Measurements from ENCODE around the gene DUSP22.

The DUSP22 gene

DNA sequence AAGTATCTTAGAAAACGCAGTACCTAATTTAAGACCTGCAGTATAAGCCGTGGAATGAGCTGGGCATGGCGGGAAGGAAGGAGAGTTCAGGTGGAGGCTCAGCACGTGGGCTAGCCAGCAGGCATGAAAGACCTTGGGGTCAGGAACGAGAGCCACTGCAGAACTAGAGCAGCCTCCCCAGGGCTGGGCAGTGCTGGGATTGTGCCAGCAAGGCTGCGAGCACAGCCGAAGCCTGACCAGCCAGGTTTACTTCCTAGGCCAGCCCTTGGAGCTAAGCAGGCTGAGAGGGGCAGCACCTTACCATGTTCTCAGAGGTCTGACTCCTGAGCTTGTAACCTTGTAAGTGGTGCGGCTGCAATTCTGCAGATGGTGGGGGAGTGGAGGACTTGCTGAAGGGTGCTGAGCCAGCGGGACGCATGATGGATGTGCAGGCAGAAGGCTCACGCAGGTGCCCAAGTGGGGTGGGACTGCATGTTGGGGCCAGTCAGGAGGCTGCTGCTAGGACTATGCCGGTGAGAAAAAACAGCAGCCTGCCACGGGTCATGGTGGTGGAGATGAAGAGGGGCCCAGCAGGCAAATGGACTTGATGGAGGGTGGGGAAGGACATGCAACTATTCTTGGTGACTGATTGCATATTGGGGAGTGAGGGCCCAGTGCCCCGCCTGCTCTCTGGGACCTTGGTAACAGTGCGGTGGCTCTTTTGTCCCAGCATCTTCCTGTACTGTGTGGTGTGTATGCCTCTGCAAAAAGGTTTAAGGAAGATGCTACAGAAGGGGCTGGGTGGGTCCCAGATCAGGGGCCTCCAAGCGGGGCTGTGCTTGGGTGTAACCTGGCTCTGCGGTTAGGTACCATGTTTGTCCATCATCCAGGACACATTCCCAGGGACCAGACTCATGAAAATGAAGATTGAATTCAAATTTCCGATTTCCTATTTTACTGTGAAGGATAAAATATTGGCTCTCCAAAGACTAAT, 61.6 kb downstream of the DUSP22 start:
- no peak for DNase-seq

DNA sequence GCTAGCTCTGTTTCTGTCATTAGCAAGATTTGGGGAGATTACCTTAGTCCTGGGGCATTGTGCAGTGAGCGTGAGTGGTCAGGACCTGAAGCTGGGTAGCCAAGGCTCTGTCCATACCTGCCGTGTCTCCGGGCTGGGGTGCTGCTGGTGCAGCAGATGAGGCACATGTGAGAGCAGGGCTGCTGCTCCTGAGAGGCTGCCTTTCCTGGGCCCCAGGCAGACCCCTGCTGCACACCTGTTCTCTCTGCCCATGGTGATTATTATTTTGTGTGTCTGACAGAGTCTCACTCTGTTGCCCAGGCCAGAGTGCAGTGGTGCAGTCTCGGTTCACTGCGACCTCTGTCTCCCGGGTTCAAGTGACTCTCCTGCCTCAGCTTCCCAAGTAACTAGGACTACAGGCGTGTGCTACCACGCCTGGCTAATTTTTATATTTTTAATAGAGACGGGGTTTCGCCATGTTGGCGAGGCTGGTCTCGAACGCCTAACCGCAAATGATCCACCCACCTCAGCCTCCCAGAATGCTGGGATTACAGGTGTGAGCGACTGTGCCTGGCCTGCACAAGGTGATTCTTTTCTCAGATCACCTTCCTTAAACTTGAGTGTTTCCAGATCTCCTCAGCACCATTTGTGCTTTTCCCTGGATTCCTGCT, 62.5 kb downstream of the DUSP22 start:
- no peak for DNase-seq

DNA sequence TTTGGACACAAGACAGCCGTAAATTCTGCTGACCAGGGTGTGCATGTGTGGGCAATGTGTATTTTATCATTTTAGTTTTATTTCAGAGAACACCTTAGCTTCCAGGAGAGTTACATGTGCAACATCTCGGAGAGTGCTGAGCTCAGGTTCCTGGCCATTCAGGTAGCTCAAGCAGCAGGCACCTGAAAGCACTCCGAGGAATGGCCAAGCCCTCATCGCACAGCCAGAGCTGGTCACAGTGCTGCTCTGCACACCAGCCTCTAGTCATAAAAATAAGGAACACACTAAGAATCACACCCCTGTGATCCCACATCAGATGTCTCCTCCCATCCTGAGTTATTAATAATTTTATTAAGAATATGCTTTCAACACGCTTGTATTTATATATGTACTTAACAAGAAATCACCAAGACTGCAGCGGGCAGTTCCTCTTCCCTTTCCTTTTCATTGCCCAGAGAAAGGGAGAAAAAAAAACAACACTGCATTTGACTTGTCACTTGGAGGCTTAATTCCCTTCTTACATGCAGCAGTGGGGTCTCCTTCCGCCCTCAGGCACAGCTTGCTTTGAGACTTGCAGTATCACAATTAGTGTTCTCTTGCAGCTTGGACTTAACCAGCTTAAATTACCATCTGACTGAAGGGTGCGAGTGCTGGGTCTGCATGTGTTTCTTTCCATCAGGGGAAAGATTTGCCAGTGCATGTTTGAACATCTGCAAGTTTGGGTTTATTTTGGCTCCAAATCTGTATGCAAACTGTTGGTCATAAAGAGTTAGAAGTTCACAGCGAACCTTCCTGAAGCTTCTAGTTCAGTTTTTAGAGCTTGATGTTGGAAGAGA, 63.3 kb downstream of the DUSP22 start:
- no peak for DNase-seq

DNA sequence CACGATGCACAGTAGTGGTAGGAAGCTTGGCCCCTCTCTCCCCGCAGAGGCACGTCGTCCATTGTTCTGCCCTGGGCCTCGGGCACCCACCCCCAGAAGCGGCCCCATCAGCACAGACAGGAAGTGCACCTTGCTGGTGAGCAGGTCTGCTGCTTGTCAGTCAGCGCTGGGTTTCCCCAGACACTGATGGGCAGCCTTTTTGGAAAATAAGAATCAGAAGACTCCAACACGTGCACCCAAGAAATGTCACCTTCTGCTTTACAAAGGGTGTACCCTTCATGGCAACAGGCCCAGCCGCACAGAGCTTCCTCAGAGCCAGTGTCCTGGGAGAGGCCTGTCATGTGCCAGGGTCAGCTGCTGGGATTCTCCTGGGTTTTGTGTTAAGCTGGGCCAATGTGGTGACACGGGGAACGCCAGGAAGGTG, 64.6 kb downstream of the DUSP22 start:
- DNase-seq: no peak

DNA sequence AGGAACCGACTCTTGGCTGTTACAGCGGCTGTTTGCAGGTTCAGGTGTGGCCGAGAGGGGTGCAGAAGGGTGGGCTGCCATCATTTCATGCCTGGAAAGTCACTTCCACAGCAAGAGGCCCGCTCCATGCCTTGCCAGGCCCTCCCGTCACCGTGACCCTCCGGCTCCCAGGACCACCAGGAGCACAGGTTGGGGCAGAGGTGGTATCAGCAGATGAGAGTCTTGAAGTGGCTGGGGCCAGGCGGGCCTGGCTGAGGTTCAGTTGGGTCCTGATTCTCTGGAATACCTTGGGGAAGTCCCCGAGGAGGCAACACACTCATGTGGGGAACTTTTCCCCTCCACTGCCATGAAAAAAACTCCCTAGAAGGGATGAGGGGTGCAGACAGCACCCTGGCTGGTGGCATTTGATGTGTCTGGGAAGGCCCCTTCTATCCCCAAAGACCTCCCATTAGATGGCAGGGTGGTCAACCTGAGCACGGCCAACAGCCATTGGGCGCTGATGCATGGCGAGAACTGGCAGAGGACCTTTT, 65.0 kb downstream of the DUSP22 start:
- DNase-seq: no peak

DNA sequence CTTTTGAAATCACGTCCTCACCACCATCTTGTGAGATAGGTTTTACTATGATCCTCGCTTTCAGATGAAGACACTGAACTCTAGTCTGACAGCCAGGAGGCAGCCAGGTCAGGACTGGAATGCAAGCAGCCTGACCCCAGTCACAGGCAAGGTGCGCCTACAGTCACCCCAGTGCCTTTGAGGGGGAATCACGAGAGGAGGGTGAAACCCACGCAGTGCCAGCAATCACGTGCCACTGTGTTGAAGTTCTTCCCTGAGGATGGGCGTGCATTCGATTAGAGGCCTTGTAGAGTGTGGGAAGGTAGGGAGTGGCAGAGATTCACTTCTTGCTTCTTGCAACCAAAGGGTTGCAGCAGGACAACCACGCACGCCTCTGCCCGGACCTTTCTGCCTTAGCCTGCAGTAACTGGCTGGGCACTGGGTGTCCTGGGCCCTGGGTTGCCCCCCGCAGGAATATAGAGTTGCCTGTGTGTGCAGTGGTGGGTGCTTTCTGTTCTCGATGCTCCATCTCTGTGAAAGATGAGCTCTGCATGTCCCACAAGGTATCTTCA, 65.6 kb downstream of the DUSP22 start:
- DNase-seq: no peak

DNA sequence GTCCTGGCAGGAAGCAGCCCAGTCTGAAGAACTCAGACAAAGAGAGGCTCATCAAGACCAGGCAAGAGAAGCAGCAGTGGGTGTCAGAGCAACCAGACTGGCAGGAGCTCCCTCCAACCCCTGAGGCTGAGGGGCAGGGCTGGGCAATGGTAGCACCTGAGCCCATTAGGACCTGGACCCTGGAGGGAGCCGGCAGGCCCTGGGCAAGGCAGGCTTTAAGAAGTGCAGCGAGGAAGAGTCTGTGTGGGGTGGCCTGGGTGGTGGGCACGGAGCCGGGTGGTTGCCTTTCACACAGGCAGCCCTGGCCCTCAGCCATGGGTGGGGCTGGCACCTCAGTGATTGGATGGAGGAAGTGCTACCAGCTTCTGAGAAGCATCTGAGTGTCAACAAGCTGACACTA, 66.1 kb downstream of the DUSP22 start:
- no peak for DNase-seq

DNA sequence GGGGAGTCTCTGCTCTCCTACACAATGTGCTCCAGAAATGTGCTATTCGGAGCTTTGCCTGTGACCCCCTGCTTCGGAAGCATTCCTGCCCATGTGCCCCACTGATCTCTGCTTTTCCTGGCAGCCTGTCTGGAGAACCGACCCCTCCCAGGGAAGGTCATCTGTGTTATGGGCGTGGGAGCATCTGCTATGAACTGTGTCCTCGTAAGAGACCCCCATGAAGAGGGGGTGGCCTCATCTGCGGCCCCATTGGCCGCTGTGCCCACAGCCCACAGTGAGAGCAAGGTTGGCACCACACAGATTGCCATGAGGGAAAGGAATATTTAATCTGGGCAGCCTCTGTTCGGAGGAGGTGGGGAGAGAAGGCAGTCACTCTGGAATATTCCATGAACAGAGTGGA, 66.6 kb downstream of the DUSP22 start:
- no peak for DNase-seq

DNA sequence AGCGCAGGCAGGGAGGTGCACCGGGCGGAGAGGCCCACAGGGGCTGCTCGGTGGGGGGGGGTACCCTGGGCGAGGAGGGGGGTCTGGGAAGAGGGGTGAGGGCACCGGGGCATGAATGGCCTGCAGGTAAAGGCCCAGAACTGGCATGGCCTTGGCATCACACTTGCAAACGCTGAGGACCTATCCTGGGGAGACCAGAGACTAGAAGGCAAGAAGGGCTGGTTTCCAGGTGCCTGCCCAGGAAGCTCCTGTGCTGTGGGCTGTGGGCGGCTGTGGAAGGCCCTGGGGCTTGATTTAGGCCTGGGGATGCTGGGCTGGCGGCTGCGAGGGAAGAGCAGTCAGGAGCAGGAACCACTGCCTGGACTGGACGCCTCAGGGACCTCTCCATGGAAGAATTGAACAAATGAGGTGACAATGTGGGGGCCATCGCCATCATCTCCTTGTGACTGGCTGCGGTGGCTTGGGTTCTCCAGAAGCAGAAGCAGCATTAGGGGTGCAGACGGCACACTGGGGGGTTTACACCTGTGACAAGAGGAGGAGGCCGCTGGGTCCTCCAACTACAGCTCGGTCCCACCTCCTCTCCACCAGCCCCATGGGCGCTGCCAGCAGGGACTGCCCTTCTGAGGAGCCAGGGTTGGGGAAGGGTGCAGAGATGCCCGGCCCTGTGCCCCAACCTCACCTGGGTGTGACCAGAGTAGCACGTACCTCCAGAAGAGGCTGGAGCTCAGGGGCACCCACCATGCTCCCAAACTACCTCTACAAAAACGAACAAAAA, 67.2 kb downstream of the DUSP22 start:
- no peak for DNase-seq

DNA sequence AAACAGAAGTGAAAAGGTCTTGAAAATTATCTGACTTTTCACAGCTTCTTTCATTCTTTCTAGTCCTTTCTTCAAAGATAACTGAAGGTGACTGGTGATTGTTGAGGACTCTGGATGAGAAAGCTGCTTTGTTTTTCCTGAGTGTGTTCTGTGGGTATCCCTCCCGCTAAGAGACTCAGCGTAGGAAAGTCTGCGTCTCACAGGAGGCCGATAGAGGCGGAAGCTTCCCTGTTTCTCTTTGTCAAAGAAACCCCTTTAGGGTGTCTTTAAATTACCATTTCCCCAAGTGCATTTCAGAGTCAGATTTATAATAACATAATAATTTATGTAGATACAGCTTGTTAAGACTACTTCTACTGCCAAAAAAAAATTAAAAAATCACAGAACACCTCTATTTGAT, 68.1 kb downstream of the DUSP22 start:
- DNase-seq: no peak

DNA sequence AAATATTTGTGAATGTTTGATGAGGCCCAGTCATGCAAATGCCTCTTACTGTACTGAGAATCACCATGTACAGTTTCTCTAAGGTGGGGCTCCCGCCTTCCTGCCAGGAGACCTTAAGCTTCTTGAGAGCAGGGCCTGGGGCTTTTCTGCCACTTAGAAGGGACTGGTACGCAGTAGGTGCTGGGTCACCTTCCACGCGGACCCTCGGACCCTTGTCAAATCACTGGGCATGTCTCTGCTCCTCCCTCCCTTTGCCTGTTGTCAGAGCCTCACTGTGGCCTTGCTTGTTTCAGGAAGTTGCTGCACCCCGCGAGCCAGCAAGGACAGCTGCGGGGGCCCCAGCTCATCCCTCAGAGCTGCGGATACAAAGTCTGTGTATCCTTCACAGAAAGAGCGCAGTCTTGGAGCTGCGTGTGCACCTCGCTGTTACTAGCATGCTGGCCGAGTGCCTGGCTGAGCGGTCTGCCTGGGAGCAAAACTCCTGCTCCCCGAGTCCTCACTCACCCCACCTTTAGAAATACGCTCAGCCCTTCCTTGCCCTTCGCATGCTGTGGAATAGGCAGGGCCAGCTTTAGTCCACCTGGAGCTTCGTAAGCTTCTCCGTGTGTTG, 68.6 kb downstream of the DUSP22 start:
- no peak for DNase-seq

DNA sequence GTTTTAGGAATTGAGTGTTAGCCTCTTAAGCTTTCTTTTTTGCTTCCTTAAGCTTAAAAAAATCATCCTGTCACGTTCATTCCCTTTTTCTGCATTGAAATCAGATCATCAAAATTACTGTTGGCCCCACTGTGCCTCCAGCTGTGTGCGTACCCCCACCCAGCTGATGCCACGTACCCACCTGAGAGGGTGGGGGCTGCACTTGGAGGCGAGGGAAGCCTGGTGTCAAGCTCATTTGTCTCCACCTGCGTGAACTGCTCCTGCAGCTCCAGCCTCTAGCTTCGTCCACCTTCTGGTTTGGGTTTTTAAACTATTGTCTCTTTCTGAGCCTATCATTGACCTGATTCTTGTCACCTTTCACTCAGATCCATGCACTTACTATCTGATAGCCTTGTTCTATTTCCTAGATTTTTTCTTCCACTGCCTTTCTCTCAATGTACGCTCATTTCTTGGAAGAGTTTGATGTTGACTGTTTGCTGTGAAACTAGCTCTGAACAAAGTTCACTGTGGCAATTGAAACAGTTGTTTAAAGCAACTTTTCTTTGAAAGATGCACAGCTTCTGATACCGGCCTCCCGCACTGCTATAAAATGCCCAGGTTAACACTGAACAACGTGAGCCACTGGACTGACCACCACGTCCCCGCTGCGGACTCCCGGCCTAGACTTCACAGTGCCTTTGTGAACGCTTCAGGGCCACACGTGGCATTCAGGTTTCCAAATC, 69.3 kb downstream of the DUSP22 start:
- DNase-seq: no peak

DNA sequence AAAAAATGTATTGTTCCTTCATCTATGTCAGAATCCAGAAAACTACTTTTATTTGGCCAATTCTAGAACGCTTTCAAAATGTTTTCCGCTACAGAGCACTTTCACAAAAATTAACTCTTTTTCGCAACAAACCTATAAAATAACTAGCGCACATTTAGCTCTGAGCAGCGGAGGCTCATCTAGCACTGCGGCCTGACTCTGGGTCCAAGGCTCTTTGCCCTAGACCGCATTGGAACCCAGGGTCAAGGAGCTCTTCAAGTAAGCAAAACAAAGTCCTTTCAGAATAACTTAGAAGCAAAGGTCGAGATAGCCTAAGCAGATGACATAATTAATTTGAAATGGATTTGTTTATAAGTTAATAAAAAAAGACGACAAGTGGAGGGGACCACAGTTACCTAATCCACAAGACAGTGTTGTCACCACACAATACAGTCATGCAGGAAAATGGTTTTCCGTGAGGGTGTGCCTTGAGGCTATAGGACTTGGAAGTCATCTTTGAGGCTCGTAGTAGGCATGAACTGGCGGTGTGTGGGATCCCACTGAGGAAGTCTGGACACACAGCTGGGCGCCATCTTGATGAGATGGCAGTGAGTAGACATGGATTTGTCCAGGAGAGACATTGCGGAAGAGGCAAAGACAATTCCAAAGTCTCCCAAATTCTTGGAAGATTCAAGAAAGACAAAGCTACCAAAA, 70.1 kb downstream of the DUSP22 start:
- no peak for DNase-seq

DNA sequence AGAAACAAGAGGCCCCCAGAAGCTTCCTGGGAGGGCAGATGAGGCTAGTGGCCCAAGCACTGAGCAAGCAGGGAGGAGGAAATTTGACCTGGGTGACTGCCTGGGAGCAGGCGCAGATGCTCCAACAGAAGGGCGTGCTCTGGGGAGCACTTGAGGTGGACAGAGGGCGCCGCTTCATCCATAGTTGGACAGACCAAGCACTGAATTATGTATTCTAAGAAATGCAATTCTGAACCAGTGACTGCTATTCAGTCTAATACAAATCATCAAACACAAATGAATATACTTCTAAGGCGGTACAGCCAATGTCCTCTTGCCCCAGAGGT, 70.6 kb downstream of the DUSP22 start:
- DNase-seq: no peak

DNA sequence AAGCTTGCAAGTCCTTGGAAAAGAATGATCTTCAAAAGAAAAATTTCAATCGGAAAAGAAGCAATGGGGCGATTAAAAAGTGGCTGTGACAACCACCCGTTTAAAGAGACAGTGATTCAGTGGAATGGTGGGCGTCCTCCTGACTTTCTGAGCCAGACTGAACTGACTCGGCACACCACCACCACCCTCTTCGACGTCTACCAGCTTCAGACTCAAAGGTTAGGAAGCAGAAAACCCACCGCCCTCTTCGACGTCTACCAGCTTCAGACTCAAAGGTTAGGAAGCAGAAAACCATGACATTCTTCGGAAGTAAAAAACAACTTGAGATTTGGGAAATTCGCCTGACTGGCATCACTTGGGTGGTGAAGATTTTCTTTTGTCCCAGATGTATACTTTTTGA, 71.0 kb downstream of the DUSP22 start:
- no peak for DNase-seq

DNA sequence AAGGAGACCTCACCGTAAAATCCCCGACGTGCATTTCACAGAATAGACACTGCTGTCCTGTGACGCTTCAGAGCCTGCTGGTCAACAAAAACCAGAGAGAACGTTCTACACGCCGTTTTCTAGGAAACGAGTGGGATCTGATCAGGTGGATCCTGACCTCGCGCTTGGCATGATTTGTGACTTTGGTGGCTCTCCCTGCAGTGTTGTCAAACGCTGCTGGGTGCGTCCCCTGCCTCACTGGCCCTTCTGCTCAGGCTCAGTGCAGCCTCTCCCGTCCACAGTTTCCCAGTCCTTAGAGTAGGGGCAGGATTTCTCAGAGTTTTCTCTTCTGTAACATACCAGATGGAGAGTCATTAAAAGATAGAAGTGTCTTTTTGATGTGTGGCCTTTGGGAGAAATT, 71.6 kb downstream of the DUSP22 start:
- no peak for DNase-seq

DNA sequence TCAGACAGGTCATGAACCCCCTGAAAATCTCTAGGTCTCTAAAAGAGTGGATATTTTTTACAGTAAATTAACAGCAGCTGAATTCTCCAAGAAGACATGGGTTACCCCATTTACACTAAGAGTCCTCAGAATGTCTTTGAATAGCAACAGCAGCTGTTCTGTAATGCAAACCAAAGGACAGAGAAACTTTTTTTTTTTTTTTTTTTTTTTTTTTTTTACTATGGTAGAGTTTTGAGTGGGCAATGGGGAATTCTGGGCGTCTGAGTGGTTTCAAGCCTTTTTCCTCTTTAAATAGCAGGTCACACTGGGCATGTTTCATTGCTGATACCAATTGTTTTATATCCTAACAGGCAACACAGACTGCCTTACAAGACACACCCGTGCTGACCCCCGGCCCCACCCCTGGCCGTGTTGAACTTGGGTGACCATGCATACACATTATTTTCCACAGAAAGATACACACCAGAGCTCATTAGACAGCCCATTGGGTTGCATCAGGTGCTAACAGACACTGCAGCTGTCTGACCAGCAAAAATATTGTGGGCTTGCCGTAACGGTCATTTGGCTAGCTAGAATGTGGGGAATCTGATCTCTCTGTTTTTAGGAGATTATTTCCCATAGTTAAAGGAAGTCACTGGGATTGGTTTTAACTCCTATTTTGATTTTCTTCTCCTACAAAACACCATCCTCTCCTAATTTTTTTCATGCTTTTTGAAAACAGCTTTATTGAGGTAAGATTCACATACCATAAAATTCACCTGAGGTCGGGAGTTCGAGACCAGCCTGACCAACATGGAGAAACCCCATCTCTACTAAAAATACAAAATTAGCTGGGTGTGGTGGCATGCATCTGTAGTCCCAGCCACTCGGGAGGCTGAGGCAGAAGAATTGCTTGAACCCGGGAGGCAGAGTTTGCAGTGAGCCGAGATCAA, 72.6 kb downstream of the DUSP22 start:
- no peak for DNase-seq

DNA sequence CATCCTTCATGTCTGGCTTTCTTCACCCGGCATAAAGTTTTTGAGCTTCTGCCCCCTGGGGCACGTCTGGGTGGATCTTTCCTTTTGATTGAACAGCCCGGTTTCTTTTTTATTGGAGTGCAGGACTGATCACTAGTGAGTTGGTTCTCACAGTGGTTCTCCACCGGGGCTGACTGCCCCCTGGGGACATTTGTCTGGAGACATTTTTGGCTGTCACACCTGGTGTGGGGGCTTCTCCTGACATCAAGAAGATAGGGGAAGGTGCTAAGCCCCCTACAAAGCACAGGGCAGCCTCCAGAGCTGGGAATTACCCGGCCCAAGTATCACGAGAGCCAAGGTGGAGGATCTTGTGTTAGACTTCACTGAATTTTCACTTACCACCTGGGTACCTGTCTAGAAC, 73.5 kb downstream of the DUSP22 start:
- no peak for DNase-seq

Data from HCEC 1CT (cell line).